ENCODE data around the gene COL4A2. TPM values are rescaled to one million over a fixed set of nuclear protein-coding genes. Genes with fewer than 3 reads are reported as not detected.
A peak's percentile ranks its signal among the peaks of the same experiment; 100 is the strongest.

COL4A2 gene
- total RNA-seq, 1 donor from 2014 or later: 1,414 TPM

DNA sequence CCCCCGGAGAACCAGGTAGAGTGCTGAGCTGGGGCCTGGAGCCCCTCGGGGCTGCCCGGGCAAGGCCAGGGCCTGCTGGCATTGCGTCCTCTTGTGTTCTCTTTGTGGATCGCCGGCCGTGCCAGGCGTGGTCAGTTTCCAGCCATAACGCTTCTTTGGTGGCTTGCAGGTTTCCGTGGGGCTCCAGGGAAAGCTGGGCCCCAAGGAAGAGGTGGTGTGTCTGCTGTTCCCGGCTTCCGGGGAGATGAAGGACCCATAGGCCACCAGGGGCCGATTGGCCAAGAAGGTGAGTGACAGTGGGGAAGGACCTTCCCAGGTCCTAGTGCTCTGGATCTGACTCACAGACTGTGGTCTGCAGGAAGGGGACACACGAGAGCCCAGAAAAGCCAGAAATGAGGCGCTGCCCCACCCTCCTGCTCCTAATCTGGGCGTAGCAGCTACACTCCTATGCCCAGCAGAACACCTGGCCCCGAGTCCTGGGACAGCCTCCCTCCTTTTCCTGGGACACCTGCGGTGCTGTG is 197.0 kb downstream of the COL4A2 start:
- DNase-seq (ENCODE audit: low read depth): no peak
- H3K36me3 Mint-ChIP-seq (ENCODE audit: low read depth, unreplicated experiment): peaks cover 65% of the 10 kb centered on the region
- Histone ChIP-seq H2AFZ (ENCODE audit: low read depth, low read length) (no peak overlapping the region), H3K27ac (ENCODE audit: low read depth, low read length) (peak overlapping the region; percentile 23), H3K79me2 (ENCODE audit: insufficient read depth, low read length) (no peaks in the 10 kb centered on the region), H3K9ac (ENCODE audit: low read length) (peak overlapping the region; percentile 16), H3K9me3 (ENCODE audit: insufficient read depth, low read depth, low read length) (no peaks in the 10 kb centered on the region), H3K27me3 (ENCODE audit: insufficient read depth, low read length) (no peaks in the 10 kb centered on the region), H3K4me1 (ENCODE audit: insufficient read depth, low read length) (peaks cover 16% of the 10 kb centered on the region), H4K20me1 (ENCODE audit: insufficient read depth, low read length) (peaks cover 50% of the 10 kb centered on the region), H3K4me3 (ENCODE audit: insufficient read depth, low read depth, low read length) (no peak overlapping the region), H3K36me3 (ENCODE audit: insufficient read depth, low read length) (peaks cover 55% of the 10 kb centered on the region), H3K4me2 (ENCODE audit: low read length) (no peak overlapping the region)
- H3K4me1 Mint-ChIP-seq (ENCODE audit: low read depth, unreplicated experiment): peaks cover 22% of the 10 kb centered on the region
- H3K27ac Mint-ChIP-seq (ENCODE audit: unreplicated experiment): peak overlapping the region; percentile 58
- FAIRE-seq: no peak
- TF ChIP-seq, protein P1, sequence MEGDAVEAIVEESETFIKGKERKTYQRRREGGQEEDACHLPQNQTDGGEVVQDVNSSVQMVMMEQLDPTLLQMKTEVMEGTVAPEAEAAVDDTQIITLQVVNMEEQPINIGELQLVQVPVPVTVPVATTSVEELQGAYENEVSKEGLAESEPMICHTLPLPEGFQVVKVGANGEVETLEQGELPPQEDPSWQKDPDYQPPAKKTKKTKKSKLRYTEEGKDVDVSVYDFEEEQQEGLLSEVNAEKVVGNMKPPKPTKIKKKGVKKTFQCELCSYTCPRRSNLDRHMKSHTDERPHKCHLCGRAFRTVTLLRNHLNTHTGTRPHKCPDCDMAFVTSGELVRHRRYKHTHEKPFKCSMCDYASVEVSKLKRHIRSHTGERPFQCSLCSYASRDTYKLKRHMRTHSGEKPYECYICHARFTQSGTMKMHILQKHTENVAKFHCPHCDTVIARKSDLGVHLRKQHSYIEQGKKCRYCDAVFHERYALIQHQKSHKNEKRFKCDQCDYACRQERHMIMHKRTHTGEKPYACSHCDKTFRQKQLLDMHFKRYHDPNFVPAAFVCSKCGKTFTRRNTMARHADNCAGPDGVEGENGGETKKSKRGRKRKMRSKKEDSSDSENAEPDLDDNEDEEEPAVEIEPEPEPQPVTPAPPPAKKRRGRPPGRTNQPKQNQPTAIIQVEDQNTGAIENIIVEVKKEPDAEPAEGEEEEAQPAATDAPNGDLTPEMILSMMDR (IDR thresholded peaks at IDR 0.05; ENCODE audit: insufficient read depth, low read depth, low read length): no peak
- no peak for TF ChIP-seq EZH2 (IDR thresholded peaks at IDR 0.05; ENCODE audit: insufficient read depth, low read length)
- no peaks in the 10 kb centered on the region for H3K27me3 Mint-ChIP-seq (ENCODE audit: low read depth, unreplicated experiment)
- H3K4me3 Mint-ChIP-seq (ENCODE audit: unreplicated experiment): peak overlapping the region; percentile 20
- H3K9me3 Mint-ChIP-seq (ENCODE audit: unreplicated experiment): peaks cover 1% of the 10 kb centered on the region

DNA sequence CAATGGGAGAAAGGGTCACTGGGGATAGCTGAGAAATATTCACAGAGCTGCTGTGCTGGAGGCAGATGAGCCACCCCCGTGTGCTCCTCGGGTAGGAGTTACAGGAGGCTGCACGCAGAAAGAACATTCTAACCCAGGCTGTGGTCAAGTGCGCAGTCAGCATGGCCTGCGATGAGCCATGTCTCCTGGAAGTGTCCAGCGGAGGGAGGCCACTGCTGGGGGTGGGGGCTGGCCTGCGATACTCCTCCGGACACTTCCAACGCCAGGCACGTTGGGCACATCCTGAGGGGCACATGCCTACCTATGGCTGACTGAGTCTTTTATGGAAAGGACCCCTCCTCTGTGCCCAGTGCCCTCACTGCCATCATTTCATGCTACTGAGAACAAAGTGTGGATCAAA is 198.5 kb downstream of the COL4A2 start:
- Histone ChIP-seq H3K36me3 (ENCODE audit: insufficient read depth, low read length) (peaks cover 63% of the 10 kb centered on the region), H2AFZ (ENCODE audit: low read depth, low read length) (no peak overlapping the region), H3K4me3 (ENCODE audit: insufficient read depth, low read depth, low read length) (no peak overlapping the region), H3K79me2 (ENCODE audit: insufficient read depth, low read length) (no peaks in the 10 kb centered on the region), H3K9me3 (ENCODE audit: insufficient read depth, low read depth, low read length) (no peaks in the 10 kb centered on the region), H4K20me1 (ENCODE audit: insufficient read depth, low read length) (peaks cover 46% of the 10 kb centered on the region), H3K9ac (ENCODE audit: low read length) (no peak overlapping the region), H3K27me3 (ENCODE audit: insufficient read depth, low read length) (no peaks in the 10 kb centered on the region), H3K4me2 (ENCODE audit: low read length) (no peak overlapping the region), H3K27ac (ENCODE audit: low read depth, low read length) (no peak overlapping the region), H3K4me1 (ENCODE audit: insufficient read depth, low read length) (peaks cover under 1% of the 10 kb centered on the region)
- FAIRE-seq (no peak), DNase-seq (ENCODE audit: low read depth) (no peak)
- no peak overlapping the region for H3K4me3 Mint-ChIP-seq (ENCODE audit: unreplicated experiment)
- no peak overlapping the region for H3K27ac Mint-ChIP-seq (ENCODE audit: unreplicated experiment)
- H3K27me3 Mint-ChIP-seq (ENCODE audit: low read depth, unreplicated experiment): no peaks in the 10 kb centered on the region
- no peak for TF ChIP-seq EZH2 (IDR thresholded peaks at IDR 0.05; ENCODE audit: insufficient read depth, low read length)
- TF ChIP-seq, protein P1 (IDR thresholded peaks at IDR 0.05; ENCODE audit: insufficient read depth, low read depth, low read length): no peak
- no peaks in the 10 kb centered on the region for H3K9me3 Mint-ChIP-seq (ENCODE audit: unreplicated experiment)
- peaks cover 18% of the 10 kb centered on the region for H3K4me1 Mint-ChIP-seq (ENCODE audit: low read depth, unreplicated experiment)
- peaks cover 51% of the 10 kb centered on the region for H3K36me3 Mint-ChIP-seq (ENCODE audit: low read depth, unreplicated experiment)

DNA sequence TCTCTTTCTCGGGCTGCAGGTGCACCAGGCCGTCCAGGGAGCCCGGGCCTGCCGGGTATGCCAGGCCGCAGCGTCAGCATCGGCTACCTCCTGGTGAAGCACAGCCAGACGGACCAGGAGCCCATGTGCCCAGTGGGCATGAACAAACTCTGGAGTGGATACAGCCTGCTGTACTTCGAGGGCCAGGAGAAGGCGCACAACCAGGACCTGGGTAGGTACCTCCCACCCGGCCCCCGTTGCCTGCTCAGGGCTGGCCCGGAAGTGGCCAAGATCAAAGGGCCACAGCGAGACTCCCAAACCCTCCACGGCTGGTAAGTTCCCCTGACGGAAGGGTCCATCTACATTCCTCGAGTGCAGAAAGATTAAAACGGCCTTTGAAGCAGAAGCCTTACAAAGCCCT is 199.3 kb downstream of the COL4A2 start:
- FAIRE-seq (no peak), DNase-seq (ENCODE audit: low read depth) (no peak)
- H3K27ac Mint-ChIP-seq (ENCODE audit: unreplicated experiment): no peak overlapping the region
- H3K4me3 Mint-ChIP-seq (ENCODE audit: unreplicated experiment): no peak overlapping the region
- no peaks in the 10 kb centered on the region for H3K27me3 Mint-ChIP-seq (ENCODE audit: low read depth, unreplicated experiment)
- H3K36me3 Mint-ChIP-seq (ENCODE audit: low read depth, unreplicated experiment): peaks cover 45% of the 10 kb centered on the region
- H2AFZ ChIP-seq (ENCODE audit: low read depth, low read length): no peak overlapping the region
- H3K4me3 ChIP-seq (ENCODE audit: insufficient read depth, low read depth, low read length): no peak overlapping the region
- H3K9ac ChIP-seq (ENCODE audit: low read length): no peak overlapping the region
- H3K9me3 Mint-ChIP-seq (ENCODE audit: unreplicated experiment): no peaks in the 10 kb centered on the region
- H3K27me3 ChIP-seq (ENCODE audit: insufficient read depth, low read length): no peaks in the 10 kb centered on the region
- no peaks in the 10 kb centered on the region for H3K79me2 ChIP-seq (ENCODE audit: insufficient read depth, low read length)
- no peaks in the 10 kb centered on the region for H3K4me1 ChIP-seq (ENCODE audit: insufficient read depth, low read length)
- TF ChIP-seq, protein P1 (IDR thresholded peaks at IDR 0.05; ENCODE audit: insufficient read depth, low read depth, low read length): no peak
- H3K36me3 ChIP-seq (ENCODE audit: insufficient read depth, low read length): peaks cover 59% of the 10 kb centered on the region
- no peaks in the 10 kb centered on the region for H3K9me3 ChIP-seq (ENCODE audit: insufficient read depth, low read depth, low read length)
- peaks cover 48% of the 10 kb centered on the region for H4K20me1 ChIP-seq (ENCODE audit: insufficient read depth, low read length)
- H3K4me1 Mint-ChIP-seq (ENCODE audit: low read depth, unreplicated experiment): peaks cover 18% of the 10 kb centered on the region
- no peak overlapping the region for H3K27ac ChIP-seq (ENCODE audit: low read depth, low read length)
- H3K4me2 ChIP-seq (ENCODE audit: low read length): no peak overlapping the region

Measured in astrocyte (in vitro differentiated cells and primary cell).